ENCODE results near the gene EZH1.

DNA sequence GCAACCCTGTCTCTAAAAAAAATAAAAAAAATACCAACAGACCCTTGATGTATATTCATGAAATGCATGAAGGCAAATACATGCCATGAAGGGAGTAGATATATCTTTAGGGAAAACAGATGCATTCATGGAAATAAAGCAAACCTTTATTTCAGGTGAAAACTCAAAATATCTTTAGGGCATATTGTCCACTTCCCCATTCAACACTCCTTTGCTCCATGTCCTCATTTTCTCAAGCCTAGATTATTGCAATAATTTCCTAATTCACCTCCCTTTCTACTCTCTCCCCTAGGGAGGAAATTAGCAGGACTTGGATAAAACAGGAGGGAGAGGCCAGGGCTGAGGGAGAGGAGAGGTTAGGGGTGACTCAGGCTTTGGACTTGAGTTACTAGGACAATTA lies 22.7 kb upstream of the EZH1 start:
- TF ChIP-seq RAD21 (IDR thresholded peaks at IDR 0.05; ENCODE audit: low read depth) (no peak), TAF1 (IDR thresholded peaks at IDR 0.05; ENCODE audit: low read depth) (no peak), EGR1 (IDR thresholded peaks at IDR 0.05) (no peak), CEBPB (IDR thresholded peaks at IDR 0.05) (no peak), EP300 (IDR thresholded peaks at IDR 0.05; ENCODE audit: borderline replicate concordance) (no peak), YY1 (IDR thresholded peaks at IDR 0.05; ENCODE audit: low read depth) (no peak), FOXM1 (IDR thresholded peaks at IDR 0.05; ENCODE audit: borderline replicate concordance, low read depth) (no peak)
- TF ChIP-seq, protein P1, sequence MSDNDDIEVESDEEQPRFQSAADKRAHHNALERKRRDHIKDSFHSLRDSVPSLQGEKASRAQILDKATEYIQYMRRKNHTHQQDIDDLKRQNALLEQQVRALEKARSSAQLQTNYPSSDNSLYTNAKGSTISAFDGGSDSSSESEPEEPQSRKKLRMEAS (IDR thresholded peaks at IDR 0.05) = no peak
- TF ChIP-seq, protein P2, sequence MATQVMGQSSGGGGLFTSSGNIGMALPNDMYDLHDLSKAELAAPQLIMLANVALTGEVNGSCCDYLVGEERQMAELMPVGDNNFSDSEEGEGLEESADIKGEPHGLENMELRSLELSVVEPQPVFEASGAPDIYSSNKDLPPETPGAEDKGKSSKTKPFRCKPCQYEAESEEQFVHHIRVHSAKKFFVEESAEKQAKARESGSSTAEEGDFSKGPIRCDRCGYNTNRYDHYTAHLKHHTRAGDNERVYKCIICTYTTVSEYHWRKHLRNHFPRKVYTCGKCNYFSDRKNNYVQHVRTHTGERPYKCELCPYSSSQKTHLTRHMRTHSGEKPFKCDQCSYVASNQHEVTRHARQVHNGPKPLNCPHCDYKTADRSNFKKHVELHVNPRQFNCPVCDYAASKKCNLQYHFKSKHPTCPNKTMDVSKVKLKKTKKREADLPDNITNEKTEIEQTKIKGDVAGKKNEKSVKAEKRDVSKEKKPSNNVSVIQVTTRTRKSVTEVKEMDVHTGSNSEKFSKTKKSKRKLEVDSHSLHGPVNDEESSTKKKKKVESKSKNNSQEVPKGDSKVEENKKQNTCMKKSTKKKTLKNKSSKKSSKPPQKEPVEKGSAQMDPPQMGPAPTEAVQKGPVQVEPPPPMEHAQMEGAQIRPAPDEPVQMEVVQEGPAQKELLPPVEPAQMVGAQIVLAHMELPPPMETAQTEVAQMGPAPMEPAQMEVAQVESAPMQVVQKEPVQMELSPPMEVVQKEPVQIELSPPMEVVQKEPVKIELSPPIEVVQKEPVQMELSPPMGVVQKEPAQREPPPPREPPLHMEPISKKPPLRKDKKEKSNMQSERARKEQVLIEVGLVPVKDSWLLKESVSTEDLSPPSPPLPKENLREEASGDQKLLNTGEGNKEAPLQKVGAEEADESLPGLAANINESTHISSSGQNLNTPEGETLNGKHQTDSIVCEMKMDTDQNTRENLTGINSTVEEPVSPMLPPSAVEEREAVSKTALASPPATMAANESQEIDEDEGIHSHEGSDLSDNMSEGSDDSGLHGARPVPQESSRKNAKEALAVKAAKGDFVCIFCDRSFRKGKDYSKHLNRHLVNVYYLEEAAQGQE (IDR thresholded peaks at IDR 0.05; ENCODE audit: low read depth) = no peak

All from Ishikawa (cell line).